Measurements from ENCODE around the gene VARS2. TPM values are rescaled to one million over a fixed set of nuclear protein-coding genes. Genes with fewer than 3 reads are reported as not detected.
A peak's percentile ranks its signal among the peaks of the same experiment; 100 is the strongest.
"Not testable (repeated sequence)": the region's sequence is repeated elsewhere in the genome, so short reads cannot be mapped to it uniquely, and the experiment has no call there.

Gene VARS2
- total RNA-seq, 1 experiment from 2014 or later = 60.3 TPM

DNA sequence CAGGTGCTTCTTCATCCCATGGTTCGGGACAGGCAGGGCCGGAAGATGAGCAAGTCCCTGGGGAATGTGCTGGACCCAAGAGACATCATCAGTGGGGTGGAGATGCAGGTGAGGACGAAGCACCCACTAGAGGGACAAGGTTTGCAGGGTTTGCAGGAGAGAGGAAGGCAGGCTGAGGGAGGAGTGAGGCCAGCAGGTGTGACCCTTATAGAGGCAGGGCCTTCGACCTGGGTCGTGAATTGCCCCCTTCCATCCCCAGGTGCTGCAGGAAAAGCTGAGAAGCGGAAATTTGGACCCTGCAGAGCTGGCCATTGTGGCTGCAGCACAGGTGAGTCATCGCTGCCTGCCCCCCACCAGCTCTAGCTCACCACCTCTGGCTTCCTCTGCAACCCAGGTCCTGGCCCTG lies 8.4 kb downstream of the VARS2 start:
- H3K27ac ChIP-seq = no peak overlapping the region
- BruUV-seq (replicated peaks) = no TSS peak
- 0 out of 2 replicates have a peak overlapping the region, but pooled peaks have one; percentile 19 for H3K4me2 ChIP-seq

GRCh38 chr6:30924040-30924627 lies 10.1 kb downstream of the VARS2 start:
- intact Hi-C loops (cut with micrococcal nuclease; ENCODE audit: unreplicated experiment); H3K36me3 ChIP-seq (ENCODE audit: low read depth); CTCF ChIA-PET: not testable (repeated sequence)

More for the DNA sequence above, 8.4 kb downstream of the VARS2 start:
- ChIA-PET CTCF (interaction anchor here (1.0 to 1.2 kb wide), 2 partner anchors 20 to 148 kb away, joined by 3 to 4 read pairs; no protein-coding TSS in a partner anchor), POLR2A (ENCODE audit: unreplicated experiment) (interaction anchor here (0.7 kb wide), 1 partner anchor 8 kb away, joined by 3 read pairs; the partner anchor contains the start of gene VARS2)
- H3K9me2 ChIP-seq (ENCODE audit: insufficient read depth) = no peaks in the 10 kb centered on the region
- H3K27me3 ChIP-seq (ENCODE audit: insufficient read depth, low read depth) = no peaks in the 10 kb centered on the region
- H3K9me3 ChIP-seq (ENCODE audit: insufficient read depth, low read depth) = no peaks in the 10 kb centered on the region
- peaks cover 6% of the 10 kb centered on the region; the same call in 1 of the 2 replicates for H3F3A ChIP-seq (ENCODE audit: insufficient read depth, low read depth)
- 0 out of 2 replicates have a peak, but pooled peaks cover 6% of the 10 kb centered on the region for H3K36me3 ChIP-seq (ENCODE audit: low read depth)
- no peak overlapping the region for H2AFZ ChIP-seq
- DNase-seq = peak in 1 of 2 experiments; percentile 66
- TF ChIP-seq, protein P1, sequence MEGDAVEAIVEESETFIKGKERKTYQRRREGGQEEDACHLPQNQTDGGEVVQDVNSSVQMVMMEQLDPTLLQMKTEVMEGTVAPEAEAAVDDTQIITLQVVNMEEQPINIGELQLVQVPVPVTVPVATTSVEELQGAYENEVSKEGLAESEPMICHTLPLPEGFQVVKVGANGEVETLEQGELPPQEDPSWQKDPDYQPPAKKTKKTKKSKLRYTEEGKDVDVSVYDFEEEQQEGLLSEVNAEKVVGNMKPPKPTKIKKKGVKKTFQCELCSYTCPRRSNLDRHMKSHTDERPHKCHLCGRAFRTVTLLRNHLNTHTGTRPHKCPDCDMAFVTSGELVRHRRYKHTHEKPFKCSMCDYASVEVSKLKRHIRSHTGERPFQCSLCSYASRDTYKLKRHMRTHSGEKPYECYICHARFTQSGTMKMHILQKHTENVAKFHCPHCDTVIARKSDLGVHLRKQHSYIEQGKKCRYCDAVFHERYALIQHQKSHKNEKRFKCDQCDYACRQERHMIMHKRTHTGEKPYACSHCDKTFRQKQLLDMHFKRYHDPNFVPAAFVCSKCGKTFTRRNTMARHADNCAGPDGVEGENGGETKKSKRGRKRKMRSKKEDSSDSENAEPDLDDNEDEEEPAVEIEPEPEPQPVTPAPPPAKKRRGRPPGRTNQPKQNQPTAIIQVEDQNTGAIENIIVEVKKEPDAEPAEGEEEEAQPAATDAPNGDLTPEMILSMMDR (conservative IDR thresholded peaks at IDR 0.05) = no peak
- TF ChIP-seq EZH2 (IDR thresholded peaks at IDR 0.05; ENCODE audit: low read depth) = no peak
- H4K20me1 ChIP-seq (ENCODE audit: insufficient read depth) = no peaks in the 10 kb centered on the region
- no peak overlapping the region for H3K4me3 ChIP-seq
- H3K4me1 ChIP-seq (replicated peaks; ENCODE audit: insufficient read depth) = peaks cover 28% of the 10 kb centered on the region
- intact Hi-C loops (cut with micrococcal nuclease; ENCODE audit: unreplicated experiment) = no loop called here
- H3K79me2 ChIP-seq (ENCODE audit: low read depth) = no peaks in the 10 kb centered on the region

DNA sequence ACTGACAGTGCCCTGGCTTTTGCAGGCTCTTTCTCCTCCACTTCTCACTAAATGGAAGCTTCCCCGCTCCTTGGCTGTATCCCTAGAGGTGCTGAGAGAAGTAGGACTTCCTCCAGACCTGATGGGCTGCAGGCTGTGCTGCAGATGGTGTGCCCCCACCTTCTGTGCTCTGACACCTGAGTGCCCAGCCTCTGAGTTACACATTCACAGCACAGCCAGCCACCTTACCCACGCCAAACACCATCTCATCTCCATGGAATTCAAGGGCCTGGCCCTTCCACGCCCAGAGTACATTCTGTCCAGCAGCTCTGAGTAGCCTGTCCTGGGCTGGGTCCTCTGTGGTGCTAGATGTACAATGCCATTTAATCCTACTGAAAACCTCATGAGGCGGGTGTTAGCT lies 12.6 kb downstream of the VARS2 start:
- H3F3A ChIP-seq (ENCODE audit: insufficient read depth, low read depth) = peaks cover 6% of the 10 kb centered on the region; the same call in 1 of the 2 replicates
- no TSS peak for BruUV-seq (replicated peaks)
- H4K20me1 ChIP-seq (ENCODE audit: insufficient read depth) = no peaks in the 10 kb centered on the region
- H3K79me2 ChIP-seq (ENCODE audit: low read depth) = no peaks in the 10 kb centered on the region
- intact Hi-C loops (cut with micrococcal nuclease; ENCODE audit: unreplicated experiment) = no loop called here
- peak; percentile 44 to 50 for DNase-seq
- ChIA-PET CTCF (interaction anchor here (0.5 to 0.6 kb wide), 2 partner anchors 16 to 118 kb away, joined by 4 to 9 read pairs; no protein-coding TSS in a partner anchor), POLR2A (ENCODE audit: unreplicated experiment) (no interaction called here)
- no peak for TF ChIP-seq EZH2 (IDR thresholded peaks at IDR 0.05; ENCODE audit: low read depth)
- TF ChIP-seq, protein P1 (conservative IDR thresholded peaks at IDR 0.05) = no peak
- no peak overlapping the region for H3K4me2 ChIP-seq
- H3K4me3 ChIP-seq = no peak overlapping the region
- 0 out of 2 replicates have a peak, but pooled peaks cover 6% of the 10 kb centered on the region for H3K36me3 ChIP-seq (ENCODE audit: low read depth)
- H3K9me2 ChIP-seq (ENCODE audit: insufficient read depth) = no peaks in the 10 kb centered on the region
- no peak overlapping the region for H2AFZ ChIP-seq
- no peaks in the 10 kb centered on the region for H3K27me3 ChIP-seq (ENCODE audit: insufficient read depth, low read depth)
- H3K9me3 ChIP-seq (ENCODE audit: insufficient read depth, low read depth) = no peaks in the 10 kb centered on the region
- no peak overlapping the region for H3K27ac ChIP-seq
- H3K4me1 ChIP-seq (replicated peaks; ENCODE audit: insufficient read depth) = peaks cover 30% of the 10 kb centered on the region

More at GRCh38 chr6:30924040-30924627, 10.1 kb downstream of the VARS2 start:
- H3K27me3 ChIP-seq (ENCODE audit: insufficient read depth, low read depth); H3K4me2 ChIP-seq; H3K79me2 ChIP-seq (ENCODE audit: low read depth); H3K27ac ChIP-seq; H3K9me2 ChIP-seq (ENCODE audit: insufficient read depth); POLR2A ChIA-PET (ENCODE audit: unreplicated experiment); H3K4me3 ChIP-seq; H4K20me1 ChIP-seq (ENCODE audit: insufficient read depth); DNase-seq; H3F3A ChIP-seq (ENCODE audit: insufficient read depth, low read depth); BruUV-seq (replicated peaks); H2AFZ ChIP-seq; H3K9me3 ChIP-seq (ENCODE audit: insufficient read depth, low read depth): not testable (repeated sequence)
- peaks cover 28% of the 10 kb centered on the region for H3K4me1 ChIP-seq (replicated peaks; ENCODE audit: insufficient read depth)

- DNase-seq; intact Hi-C loops (cut with micrococcal nuclease; ENCODE audit: unreplicated experiment); H4K20me1 ChIP-seq (ENCODE audit: insufficient read depth); H3K36me3 ChIP-seq (ENCODE audit: low read depth); H2AFZ ChIP-seq; H3F3A ChIP-seq (ENCODE audit: insufficient read depth, low read depth); H3K27me3 ChIP-seq (ENCODE audit: insufficient read depth, low read depth); BruUV-seq (replicated peaks); H3K27ac ChIP-seq; POLR2A ChIA-PET (ENCODE audit: unreplicated experiment); H3K9me3 ChIP-seq (ENCODE audit: insufficient read depth, low read depth); H3K4me3 ChIP-seq; H3K79me2 ChIP-seq (ENCODE audit: low read depth); H3K9me2 ChIP-seq (ENCODE audit: insufficient read depth); H3K4me2 ChIP-seq: not testable (repeated sequence)
- CTCF ChIA-PET = interaction anchor here (0.6 kb wide), 1 partner anchor 117 kb away, joined by 9 read pairs; no protein-coding TSS in a partner anchor
- peaks cover 30% of the 10 kb centered on the region for H3K4me1 ChIP-seq (replicated peaks; ENCODE audit: insufficient read depth)
These were observed 13.0 kb downstream of the VARS2 start for GRCh38 chr6:30927080-30927479.

Data from PC-9 (cell line).